GM11168 (cell line): ENCODE results near the gene RBMS3.

Experiments used
- in situ Hi-C: fragments of 300-500 bp; cut with MboI; formaldehyde crosslinking; loops from one replicate; pipeline ENCODE4 v1.12.0; 2022; ENCODE audit warnings: low sequenced_read_pairs; ENCODE audit not compliant: unreplicated experiment

Gene RBMS3

GRCh38 chr3:29415482-29416223 lies 134.8 kb downstream of the RBMS3 start:
- in situ Hi-C loops: loop anchor here (25.0 kb wide), 1 partner anchor 703 kb away; no protein-coding TSS in a partner anchor

GRCh38 chr3:29416514-29416913 lies 135.6 kb downstream of the RBMS3 start:
- in situ Hi-C loops: loop anchor here (25.0 kb wide), 1 partner anchor 704 kb away; no protein-coding TSS in a partner anchor

- in situ Hi-C loops: loop anchor here (25.0 kb wide), 1 partner anchor 708 kb away; no protein-coding TSS in a partner anchor
Observed at GRCh38 chr3:29420106-29420505, 139.2 kb downstream of the RBMS3 start.

GRCh38 chr3:29426302-29427226 lies 145.7 kb downstream of the RBMS3 start:
- in situ Hi-C loops: no loop called here

- in situ Hi-C loops: no loop called here
Observed at GRCh38 chr3:29427266-29428103, 146.6 kb downstream of the RBMS3 start.

- in situ Hi-C loops: no loop called here
Observed at GRCh38 chr3:29429055-29429679, 148.3 kb downstream of the RBMS3 start.

- in situ Hi-C loops: no loop called here
Observed at GRCh38 chr3:29430558-29430971, 149.7 kb downstream of the RBMS3 start.

GRCh38 chr3:29436612-29437323 lies 155.9 kb downstream of the RBMS3 start:
- in situ Hi-C loops: no loop called here

GRCh38 chr3:29438580-29438979 lies 157.7 kb downstream of the RBMS3 start:
- in situ Hi-C loops: no loop called here

- in situ Hi-C loops: no loop called here
Observed at GRCh38 chr3:29440413-29441305, 159.8 kb downstream of the RBMS3 start.

GRCh38 chr3:29441422-29441821 lies 160.6 kb downstream of the RBMS3 start:
- in situ Hi-C loops: no loop called here

GRCh38 chr3:29447946-29448627 lies 167.2 kb downstream of the RBMS3 start:
- in situ Hi-C loops: no loop called here

GRCh38 chr3:29451920-29452319 lies 171.0 kb downstream of the RBMS3 start:
- in situ Hi-C loops: no loop called here

- in situ Hi-C loops: no loop called here
Observed at GRCh38 chr3:29452934-29453283, 172.0 kb downstream of the RBMS3 start.

GRCh38 chr3:29453284-29454001 lies 172.6 kb downstream of the RBMS3 start:
- in situ Hi-C loops: no loop called here

GRCh38 chr3:29454161-29454611 lies 173.3 kb downstream of the RBMS3 start:
- in situ Hi-C loops: no loop called here

- in situ Hi-C loops: no loop called here
Observed at GRCh38 chr3:29456901-29457300, 176.0 kb downstream of the RBMS3 start.
